AG04450 (cell line): ENCODE measurements around the gene WNT3. TPM values are rescaled to one million over a fixed set of nuclear protein-coding genes. Genes with fewer than 3 reads are reported as not detected.

Source experiments
- CTCF ChIA-PET: fragments of 300-600, 350-600 bp; formaldehyde crosslinking; extraction: SDS; loops from one replicate; lab custom pipeline; 2022; ENCODE audit warnings: antibody characterized with exemption, inconsistent platforms; lab: Charles Lee
- POLR2A ChIA-PET: fragments of 350-600 bp; formaldehyde crosslinking; extraction: SDS; loops from one replicate; lab custom pipeline; 2021; ENCODE audit warnings: antibody characterized with exemption, inconsistent platforms; lab: Yijun Ruan, JAX
- DNase-seq: peaks from one replicate; pipeline ENCODE4 v3.0.0-alpha.2; 2011; ENCODE audit warnings: low read depth, low spot score
- H3K27ac ChIP-seq: one replicate; pipeline ENCODE4 v1.5.1; 2012; ENCODE audit warnings: low read depth, low read length, control low read depth
- H3K27me3 ChIP-seq: one replicate; pipeline ENCODE4 v1.6.0; 2012; ENCODE audit warnings: low read length; ENCODE audit not compliant: control insufficient read depth, insufficient read depth
- H3K4me3 ChIP-seq: 2 replicates; pipeline ENCODE4 v1.5.1; 2011; ENCODE audit warnings: mild to moderate bottlenecking, low read depth, low read length, control low read depth
- H3K9me3 ChIP-seq: 2 replicates; pipeline ENCODE4 v1.5.1; 2012; ENCODE audit warnings: low read length; ENCODE audit not compliant: control insufficient read depth, insufficient read depth
- CTCF ChIP-seq: IDR thresholded peaks from 2 replicates; pipeline ENCODE4 v1.5.1; 2011; ENCODE audit warnings: low read depth, low read length, control low read depth, inconsistent platforms
- polyA plus RNA-seq: library from polyadenylated mRNA; depleted of rRNA; stranded (reverse); fragments of >200 nt; gene quantifications from 2 replicates; pipeline ENCODE4 v1.2.3, GENCODE V29; 2011; rRNA removed

WNT3 gene
- polyA plus RNA-seq, 1 experiment, result 1.4 TPM

GRCh38 chr17:46717999-46718398 is 100.5 kb downstream of the WNT3 start:
- POLR2A ChIA-PET, result no interaction called here
- DNase-seq, result no peak
- no peak overlapping the region for H3K27ac ChIP-seq
- no peaks in the 10 kb centered on the region for H3K27me3 ChIP-seq
- CTCF ChIA-PET, result no interaction called here
- TF ChIP-seq CTCF, result no peak
- no peaks in the 10 kb centered on the region for H3K9me3 ChIP-seq
- no peak overlapping the region for H3K4me3 ChIP-seq

Other genes with a start within 250 kb of the WNT3 start
- gene ARL17A, start 239.0 kb downstream of the WNT3 start, polyA plus RNA-seq, result 5.4 and 5.8 TPM in 2 replicates
- gene NSF, start 228.0 kb downstream of the WNT3 start, polyA plus RNA-seq, result 71.5 and 86.2 TPM in 2 replicates
- not detected in 2 replicates for gene WNT9B, start 32.9 kb upstream of the WNT3 start, polyA plus RNA-seq
- gene GOSR2, start 104.5 kb upstream of the WNT3 start, polyA plus RNA-seq, result 87.1 and 87.7 TPM in 2 replicates
- gene RPRML, start 160.6 kb upstream of the WNT3 start, polyA plus RNA-seq, result not detected in 2 replicates